ENCODE measurements around the gene APC2.
"Not testable (repeated sequence)": the region's sequence is repeated elsewhere in the genome, so short reads cannot be mapped to it uniquely, and the experiment has no call there.

APC2 gene

DNA sequence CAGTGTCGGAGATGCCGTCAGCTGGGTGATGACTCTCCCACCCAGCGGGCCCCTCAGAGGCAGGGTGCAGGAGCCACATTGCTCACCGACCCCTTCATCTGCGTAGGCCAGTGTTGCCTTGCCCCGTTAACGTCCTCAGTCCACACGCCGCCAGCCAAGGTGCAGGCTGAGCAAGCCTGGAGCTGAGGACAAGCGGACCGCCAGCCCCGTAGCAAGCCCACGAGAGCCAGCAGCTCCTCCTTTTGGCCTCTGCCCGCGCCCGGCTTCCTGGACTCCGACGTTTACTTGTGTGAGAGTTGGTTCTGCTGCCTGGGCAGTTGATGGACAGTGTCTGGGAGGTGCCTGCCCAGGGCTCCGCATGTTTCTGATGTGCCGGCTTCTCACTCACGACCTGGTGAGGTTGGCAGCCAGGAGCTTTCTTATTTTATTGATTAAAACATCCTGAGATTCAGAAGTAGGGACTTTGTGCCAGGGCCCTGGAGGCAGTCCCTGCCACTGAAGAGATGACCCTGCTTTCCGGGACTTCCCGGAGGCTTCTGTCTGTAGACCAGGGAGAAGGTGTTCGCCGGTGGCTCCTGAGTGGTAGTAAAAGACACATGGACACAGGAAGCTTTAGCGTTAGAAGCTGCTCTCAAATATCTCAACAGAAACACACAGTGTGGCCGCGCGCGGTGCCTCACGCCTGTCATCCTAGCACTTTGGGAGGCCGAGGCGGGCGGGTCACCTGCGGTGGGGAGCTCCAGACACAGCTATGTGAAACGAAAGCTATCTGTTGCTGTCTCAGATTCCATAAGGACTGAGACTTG is 36.7 kb upstream of the APC2 start:
- DNase-seq = peak in 1 of 2 experiments; percentile 41

DNA sequence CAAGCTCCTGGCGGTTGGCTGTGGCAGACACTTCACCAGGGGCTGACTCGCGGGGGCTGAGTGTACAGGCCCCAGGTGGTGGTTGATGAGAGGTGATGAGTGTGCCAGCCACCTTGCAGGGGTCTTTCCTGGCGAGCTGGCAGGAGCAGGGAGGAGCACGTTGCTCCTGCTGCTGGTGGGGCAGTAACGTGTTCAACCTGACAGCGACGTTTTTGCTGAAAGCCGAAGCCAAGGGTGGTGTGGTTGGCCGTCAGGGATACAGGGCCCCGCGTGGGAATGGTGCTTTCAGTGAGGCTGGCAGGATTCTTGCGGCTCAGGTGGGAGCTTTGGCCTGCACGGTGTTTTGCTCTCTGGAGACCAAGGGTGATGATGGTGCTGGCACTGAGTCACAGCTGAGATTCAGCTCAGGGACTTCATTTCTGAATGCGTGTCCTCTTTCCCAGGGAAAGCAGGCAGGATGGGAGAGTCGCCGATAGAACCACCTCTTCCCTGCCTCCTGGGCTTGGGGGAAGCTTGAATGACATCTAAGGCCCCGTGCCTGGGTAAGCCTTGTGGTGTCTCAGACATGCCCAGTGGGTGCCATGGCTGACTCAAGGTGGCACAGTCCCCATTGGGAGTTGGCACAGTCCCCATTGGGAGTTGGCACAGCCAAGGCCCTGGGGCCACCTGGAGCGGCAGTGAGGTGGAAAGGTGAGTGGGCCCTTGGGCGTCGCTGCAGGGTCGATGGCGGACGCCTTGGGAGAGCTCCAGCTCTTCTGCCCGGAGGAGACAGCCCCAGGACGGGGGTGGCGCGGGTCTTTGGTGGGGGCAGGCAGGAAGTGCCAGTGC is 33.7 kb upstream of the APC2 start:
- DNase-seq = no peak

DNA sequence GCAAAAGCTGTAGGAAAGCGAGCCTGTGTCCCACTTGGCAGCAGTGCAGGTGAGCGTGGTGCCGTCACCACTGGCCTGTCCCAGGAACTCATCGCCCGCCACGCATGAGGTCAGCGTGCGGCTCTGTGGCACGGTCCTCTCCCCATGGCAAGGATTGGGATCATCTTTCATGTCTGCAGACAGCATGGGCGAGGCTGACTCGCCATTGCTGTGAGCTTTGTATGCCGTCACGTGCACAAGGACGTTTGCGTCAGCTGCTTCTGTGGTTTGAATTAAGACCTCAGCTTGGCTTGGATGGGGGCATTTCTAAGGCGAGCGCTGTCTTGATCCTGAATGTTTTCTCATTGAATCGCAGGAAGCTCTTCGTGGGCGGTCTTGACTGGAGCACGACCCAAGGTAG is 32.8 kb upstream of the APC2 start:
- no peak for DNase-seq

DNA sequence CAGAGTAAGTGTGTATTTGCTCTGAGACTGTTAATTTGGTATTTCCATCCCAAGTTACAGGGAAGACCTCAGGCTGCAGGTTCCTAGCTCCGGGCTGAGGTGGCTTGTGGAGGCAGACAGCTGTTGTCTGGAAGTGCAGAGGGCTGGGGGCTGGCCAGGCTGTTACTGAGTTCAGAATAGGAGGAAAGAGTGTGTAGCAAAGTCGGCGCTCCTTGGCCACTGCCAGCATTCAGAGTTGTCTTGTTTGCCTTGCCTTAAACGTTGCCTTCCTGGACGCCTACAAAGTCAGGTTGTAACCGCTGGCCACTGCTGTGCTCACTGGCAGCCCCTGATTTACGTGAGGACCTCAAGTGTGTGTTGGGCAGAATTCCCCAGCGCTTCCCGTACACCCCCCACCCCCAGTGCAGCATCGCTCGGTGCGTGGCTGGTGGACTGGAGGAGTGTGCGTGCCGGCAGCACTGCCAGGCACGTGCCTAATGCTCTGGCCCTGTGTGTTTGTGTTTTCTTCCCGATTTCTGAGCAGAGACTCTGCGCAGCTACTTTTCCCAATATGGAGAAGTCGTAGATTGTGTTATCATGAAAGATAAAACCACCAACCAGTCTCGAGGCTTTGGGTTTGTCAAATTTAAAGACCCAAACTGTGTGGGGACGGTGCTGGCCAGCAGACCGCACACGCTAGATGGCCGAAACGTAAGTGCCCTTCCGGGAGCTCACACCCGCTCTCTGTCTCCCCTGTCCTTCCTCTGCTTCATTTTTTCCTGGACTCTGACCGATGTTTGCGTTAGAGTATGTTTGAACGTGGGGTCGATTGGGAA is 32.0 kb upstream of the APC2 start:
- no peak for DNase-seq

DNA sequence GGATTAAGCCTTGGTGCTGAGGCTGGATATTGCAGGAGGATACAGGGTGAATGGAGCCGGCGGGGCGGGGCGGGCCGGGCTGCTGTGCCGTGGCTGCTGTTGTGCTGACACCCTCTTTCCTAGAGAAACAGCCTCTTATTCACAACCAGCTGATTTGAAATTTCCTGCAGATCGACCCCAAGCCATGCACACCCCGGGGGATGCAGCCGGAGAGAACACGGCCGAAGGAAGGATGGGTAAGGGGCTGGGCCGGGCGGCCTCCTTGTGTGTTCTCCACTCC is 31.5 kb upstream of the APC2 start:
- DNase-seq = no peak

DNA sequence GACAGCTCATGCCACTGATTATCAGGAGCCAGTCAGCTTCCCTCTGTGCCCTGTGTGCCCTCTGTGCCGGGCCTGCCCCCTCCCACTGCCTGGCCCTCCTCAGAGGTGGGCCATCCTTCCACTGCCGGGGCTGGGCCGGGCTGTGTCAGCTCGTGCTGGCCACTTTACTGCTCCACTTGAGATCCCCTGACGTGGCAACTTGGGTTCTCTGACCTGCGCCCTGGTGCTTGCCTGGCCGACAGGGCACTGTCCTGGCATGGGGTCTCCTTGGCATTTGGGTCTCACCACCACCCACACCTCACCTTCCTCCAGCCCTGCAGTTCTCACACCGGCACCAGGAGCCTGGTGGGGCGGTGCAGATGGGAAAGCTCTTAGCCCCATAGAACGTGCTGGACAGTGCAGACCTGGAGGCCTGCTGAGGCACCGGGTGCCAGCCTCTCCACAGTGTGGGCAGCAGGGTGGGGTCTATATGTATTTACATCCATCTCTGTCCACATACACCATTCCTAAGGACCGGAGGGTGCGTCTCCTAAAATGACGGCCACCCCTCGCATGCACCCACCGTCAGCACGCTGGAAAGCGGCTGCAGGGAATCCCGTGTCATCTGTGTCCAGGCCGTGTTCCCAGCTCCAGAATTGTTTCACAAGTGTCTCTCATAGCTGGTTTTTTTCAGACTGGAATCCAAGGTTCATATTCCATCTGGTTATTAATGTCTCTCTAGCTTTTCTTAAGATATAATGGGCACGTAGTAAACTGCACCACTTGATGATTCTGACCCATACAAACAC is 30.8 kb upstream of the APC2 start:
- DNase-seq = no peak

DNA sequence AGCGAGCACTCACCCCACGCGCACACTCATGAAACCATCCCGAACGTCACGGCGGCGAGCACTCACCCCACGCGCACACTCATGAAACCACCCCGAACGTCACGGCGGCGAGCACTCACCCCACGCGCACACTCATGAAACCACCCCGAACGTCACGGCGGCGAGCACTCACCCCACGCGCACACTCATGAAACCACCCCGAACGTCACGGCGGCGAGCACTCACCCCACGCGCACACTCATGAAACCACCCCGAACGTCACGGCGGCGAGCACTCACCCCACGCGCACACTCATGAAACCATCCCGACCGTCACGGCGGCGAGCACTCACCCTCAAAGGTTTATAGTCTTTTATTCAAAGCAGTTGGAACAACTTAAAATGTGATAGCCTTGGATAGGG is 29.8 kb upstream of the APC2 start:
- DNase-seq = not testable (repeated sequence)

DNA sequence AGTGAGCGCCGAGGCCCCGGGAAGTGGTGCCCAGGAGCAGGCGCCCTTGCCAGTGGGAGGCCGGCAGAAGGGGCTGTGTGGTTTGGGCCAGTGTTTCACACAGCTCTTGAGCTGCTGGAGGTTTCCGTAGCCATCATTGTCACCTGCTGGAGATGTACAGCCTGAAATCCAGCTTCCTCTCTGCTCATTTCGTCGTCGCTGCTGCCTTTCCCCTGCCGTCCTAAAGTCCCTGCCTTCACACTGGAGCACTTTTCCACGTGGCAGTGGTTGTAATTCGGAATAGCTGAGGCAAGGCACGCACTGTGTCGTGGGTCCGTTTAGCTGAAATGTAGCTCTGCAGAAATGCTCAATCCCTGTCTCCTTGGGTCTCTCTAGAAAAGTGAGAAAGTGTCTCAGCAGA is 29.3 kb upstream of the APC2 start:
- no peak for DNase-seq

DNA sequence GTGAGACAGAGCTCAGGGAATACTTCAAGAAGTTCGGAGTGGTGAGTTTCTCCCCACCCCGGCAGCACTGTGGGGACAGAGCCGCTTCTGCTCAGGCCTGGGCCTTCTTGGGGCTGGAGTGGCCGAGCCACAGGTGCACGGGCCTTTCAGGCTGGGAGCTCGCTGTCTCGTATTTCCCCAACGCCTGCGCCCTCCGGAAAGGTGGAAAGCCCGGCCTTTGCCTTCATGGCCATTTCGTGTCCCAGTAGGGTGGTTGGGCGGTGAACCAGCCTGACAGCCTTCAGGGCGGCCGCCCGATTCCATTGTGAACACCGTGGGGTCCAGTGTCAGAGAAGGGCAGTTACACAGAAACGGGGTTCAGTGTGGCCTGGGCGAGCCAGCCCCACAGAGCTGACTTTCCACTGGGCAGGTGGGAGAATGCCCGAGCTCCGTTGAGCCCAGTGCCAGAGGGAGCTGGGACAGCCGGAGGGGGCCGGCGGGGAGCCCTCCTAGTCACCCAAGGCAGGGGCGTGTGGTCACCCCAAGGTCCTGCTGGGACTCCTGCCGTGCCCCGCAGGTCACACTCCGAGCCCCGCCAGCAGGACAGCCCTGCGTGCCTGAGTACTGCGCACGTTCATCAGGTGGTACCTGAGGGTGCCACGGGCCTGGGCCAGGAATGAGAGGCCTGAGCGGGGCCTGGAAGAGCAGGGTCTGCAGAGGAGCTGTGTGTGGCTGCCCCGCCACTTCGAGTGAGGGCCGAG is 28.5 kb upstream of the APC2 start:
- no peak for DNase-seq

DNA sequence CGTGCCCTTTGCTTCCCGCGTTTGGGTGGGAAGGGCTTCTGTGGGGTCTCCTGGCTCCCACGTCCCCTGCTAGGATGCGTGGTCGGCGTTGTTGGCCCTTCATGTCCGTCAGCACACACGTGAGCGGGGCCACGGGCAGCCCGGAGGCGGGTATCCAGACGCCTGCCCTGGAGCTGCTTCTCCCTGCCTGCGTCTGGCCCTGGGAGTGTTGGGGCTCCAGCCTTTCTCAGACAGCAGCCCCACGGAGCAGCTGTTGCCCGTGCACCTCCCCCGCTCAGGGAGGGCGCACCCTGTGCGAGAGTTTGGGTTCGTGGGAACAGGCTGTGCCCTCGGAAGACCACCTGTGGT is 28.0 kb upstream of the APC2 start:
- DNase-seq = no peak

DNA sequence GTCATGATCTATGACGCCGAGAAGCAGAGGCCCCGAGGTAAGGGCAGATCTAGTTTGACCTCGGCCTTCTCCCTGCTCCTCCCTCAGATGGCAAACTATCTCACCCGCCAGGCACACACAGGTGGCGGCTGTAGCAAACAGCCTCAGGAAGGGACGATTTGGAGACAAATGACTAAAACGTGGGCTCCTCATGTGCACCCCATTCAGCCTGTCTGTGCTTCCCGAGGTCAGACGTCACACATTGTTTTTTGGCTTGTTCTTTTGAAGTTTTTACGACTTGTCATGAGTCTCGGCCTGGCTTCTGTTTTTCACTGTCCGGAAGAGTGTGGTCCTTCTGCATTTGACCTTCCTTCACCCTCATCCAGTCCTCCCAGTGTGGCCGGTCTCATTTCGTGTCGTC is 27.6 kb upstream of the APC2 start:
- DNase-seq = no peak

DNA sequence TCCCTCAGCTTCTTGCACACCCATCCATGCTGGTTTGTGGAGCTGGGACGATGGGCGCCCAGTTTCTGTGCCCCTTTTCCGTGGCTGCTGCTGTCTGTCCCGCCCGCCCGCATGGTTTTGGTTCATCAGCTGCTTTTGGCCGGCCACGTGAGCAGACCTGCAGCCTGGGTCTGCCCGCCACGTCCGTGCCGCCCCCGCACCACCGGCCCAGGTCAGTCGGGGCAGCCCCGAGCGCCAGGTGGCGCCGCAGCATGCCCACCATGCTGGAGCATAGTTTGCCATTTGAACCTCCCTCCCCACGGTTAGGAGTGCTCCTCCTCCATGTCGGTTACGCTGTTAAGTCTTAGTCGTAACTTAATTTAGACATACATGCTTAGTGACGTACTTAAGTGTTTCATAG is 27.0 kb upstream of the APC2 start:
- no peak for DNase-seq

DNA sequence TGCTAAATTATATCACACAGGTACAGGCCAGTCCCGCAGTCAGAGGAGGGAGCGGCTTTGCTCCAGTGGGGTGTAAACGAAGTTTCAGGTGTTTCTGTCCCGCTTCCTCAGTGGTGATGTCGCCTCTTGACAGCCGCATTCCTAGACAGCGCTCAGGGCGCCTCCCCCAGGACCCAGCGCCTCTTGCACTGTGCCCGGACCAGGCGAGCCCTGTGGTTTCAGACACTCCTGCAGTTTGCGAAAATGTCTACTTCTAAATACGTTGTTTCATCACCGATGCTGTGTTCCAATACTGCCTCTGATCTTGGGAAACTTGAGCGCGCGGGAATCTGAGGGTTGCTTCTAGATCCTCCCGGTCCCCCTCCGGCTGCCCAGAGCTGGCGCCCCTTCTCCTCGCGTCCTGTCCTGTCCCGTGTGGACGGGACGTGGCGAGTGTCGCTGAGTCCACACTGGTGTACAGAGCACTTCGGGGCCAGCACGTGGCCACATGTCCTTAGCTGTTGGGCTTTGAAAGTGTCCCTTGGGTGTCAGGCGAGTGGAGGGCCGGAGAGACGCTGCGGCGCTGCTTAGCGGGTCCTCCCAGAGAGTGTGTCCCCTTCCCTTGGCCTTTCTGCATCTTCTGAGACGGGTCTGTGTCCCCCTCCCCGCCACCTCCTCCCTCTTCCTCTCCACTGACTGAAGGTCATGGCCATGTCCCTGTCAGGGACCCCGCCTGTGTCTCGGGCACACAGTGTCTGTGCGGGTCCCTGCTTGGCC is 26.3 kb upstream of the APC2 start:
- no peak for DNase-seq

DNA sequence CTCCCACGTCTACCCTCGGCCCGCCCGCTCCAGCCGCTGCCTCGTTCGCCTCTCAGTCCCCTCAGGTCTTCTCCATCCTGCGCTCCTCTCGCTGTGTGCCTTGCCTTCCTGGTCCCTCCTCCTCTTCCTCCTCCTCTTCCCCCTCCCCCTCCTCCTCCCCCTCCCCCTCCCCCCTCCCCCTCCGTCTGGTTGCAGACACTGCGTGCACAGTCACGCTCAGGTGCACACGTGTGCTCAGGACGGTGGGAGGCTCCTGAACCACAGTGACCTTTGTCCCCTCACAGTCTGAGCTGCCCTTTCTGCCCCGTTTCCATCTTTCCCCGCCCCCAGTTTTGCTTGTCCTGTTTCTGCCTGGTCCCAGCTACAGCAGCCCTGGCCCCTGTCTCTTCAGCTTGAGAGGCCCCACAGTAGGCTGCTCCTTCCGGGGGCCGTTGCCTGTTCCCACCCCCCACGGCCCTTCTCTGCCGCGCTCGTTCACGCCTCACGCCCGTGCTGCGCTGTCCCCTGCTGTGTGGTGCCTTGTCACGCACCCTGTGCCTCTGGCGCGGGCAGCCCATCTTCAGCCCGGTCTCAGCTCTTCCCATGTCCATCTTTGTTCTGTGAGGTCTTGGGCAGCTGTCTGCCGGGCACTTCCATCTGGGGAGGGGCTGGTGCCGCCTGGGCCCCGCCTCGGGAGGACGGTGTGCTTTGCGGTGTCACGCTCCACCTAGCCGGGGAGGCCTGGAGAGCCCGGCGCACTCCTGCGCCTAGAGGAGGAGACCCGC is 25.5 kb upstream of the APC2 start:
- DNase-seq = no peak

DNA sequence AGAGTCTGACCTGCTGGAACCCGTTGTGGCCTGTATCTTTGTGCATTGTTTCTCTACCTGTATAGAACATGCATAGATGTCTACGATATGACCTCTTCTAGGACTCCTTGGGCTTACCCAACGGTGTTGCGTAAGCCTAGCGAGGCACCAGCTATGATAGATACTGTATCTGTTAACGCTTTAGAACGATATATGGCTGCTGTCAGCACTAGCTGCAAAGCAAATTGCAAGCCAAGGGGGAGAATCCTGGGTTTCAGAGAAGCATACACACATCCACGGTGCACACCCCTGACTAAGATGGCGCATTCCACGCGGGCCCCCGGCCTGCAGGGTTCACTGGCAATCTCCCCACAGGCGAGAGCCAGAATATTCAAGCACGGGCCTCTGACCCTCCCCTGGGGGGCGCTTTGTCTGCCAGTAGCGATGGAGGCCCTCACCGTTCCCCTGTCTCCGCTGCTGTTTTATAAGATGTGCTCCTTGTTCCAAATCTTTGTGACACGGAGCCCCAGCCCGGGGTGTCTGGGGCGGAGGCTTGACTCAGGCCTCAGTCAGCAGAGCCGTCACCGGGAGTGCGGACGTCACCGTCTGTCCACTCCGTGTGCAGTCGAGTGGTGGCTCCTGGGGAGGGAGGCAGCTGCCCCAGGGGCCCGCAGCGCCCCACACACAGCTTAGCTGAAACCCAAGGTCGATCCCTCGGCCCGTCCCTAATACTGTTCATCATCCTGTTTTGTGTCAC is 24.7 kb upstream of the APC2 start:
- no peak for DNase-seq

DNA sequence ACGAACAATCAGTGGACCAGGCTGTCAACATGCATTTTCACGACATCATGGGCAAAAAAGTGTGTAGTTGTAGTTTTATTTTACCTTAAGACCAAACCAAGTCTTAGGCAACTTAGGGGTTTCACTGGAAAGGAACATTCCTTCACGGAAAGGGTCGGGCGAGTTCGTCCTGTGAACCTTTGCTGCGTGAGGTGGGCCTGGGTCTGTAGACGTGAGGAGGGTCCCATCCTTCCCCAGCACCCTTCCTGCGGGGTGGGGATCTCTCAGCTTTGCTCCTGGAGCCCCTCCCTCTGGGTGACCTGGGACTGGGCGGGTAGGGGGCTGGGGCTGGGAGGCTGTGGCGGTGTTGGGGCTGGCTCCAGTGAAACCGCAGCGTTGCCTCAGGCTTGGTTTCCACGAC is 24.0 kb upstream of the APC2 start:
- DNase-seq = no peak

DNA sequence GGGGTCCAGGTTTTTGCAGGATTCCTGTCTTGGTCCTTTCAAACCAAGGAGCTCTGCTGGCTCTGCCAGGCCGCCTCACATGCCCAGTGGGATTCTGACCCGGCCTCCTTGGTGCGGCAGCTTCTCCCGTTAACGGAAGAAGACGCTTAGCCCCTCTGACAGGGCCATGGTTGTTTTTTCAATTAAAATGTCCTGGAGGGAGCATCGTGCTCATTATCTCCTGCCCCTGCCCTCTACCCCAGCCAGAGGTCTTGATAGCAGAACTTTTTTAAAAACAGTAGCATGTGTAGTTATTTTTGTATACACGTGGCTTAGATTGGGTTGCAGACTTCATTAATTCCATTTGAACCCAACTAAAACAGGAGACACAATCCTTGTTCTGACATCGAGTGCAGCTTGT is 23.2 kb upstream of the APC2 start:
- DNase-seq = no peak

DNA sequence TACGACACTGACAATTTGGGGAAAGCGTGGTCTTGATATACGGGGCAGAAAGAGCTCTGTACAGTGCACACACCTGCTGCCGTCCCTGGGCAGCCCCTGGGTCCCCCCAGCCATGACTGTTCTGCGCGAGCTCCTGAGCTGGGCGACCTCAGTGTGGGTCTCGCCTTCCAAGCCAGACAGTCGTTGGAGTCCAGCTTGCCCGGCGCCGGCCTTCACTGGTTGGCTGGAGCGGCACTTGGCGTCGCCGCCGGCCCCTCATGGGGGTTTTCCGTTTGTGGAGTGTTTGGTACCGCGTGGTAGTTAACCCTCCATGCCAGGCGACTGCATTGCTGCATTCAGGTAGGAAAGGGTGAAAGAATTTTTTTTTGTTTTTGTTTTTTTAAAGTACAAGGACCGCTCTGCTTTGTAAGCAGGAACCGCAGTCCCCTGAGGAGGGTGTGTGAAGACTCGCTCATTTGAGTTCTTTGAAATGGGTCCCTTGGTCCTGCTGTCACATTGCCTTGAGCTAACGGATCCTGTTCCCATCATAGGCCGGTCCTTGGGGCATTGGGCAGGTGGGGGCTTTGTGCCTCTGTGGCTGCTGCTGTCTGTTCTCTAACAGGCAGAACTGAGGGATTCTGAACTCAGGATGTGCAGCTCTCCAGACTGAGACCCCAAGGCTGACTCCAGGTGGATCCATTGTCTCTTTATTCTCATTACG is 22.6 kb upstream of the APC2 start:
- no peak for DNase-seq

DNA sequence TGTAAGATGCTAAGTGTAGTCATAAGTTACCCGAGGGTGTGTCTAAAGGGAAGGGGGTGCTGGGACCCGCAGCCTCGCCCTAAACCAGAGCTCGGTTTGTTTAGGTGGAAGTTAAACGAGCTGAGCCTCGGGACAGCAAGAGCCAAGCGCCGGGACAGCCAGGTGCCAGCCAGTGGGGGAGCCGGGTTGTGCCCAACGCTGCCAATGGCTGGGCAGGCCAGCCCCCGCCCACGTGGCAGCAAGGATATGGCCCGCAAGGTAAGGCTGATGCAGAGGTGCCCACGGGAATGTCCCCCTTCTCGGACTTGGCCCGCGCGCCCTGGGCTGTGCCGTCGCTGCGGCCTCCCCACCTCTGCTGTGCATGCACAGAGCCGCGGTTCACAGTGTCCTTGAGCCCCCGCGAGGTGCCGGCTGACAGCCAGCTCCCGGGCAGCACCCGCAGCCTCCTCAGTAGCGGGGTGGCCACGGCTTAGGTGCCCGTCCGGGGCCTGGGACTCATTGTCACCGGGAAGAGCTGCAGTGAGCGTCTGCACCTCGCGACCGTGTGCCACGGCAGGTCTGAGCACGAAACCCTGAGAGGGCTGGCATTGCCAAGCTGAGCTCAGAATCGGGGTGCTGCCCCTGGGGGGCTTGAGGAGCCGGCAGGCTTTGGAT is 21.1 kb upstream of the APC2 start:
- no peak for DNase-seq

Data from activated CD4-positive, alpha-beta T cell treated with anti-CD3 and anti-CD28 coated beads, Interleukin-2, amount 50 U/mL, for 48 hours (primary cell).